Kidney epithelial cell (primary cell): Measurements from ENCODE around the gene CUL1. TPM values are rescaled to one million over a fixed set of nuclear protein-coding genes. Genes with fewer than 3 reads are reported as not detected.

ENCODE experiments used
- DNase-seq: peaks from one replicate; pipeline ENCODE4 v3.0.0-alpha.2; 2010; ENCODE audit warnings: low read depth
- H3K27me3 ChIP-seq: 2 replicates; pipeline ENCODE4 v1.6.0; 2011; ENCODE audit warnings: low read length; ENCODE audit not compliant: control insufficient read depth, insufficient read depth
- H3K36me3 ChIP-seq: 2 replicates; pipeline ENCODE4 v1.5.1; 2011; ENCODE audit warnings: low read length; ENCODE audit not compliant: control insufficient read depth, insufficient read depth
- H3K4me3 ChIP-seq: 2 replicates; pipeline ENCODE4 v1.5.1; 2011; ENCODE audit warnings: low read depth, mild to moderate bottlenecking, control low read depth, low read length
- CTCF ChIP-seq: IDR thresholded peaks from 2 replicates; pipeline ENCODE4 v1.5.1; 2011; ENCODE audit warnings: mild to moderate bottlenecking, moderate library complexity, low read length, control low read depth, inconsistent platforms; ENCODE audit not compliant: insufficient read depth, poor library complexity, severe bottlenecking
- total RNA-seq: library from RNA; depleted of rRNA; stranded (reverse); fragments of >200 nt; gene quantifications from 2 replicates; pipeline ENCODE4 v1.2.3, GENCODE V29; 2015

The CUL1 gene
- total RNA-seq, 1 donor from 2014 or later = 41.3 TPM

GRCh38 chr7:148722340-148723165 is 23.9 kb downstream of the CUL1 start:
- TF ChIP-seq CTCF = no peak
- no peaks in the 10 kb centered on the region for H3K36me3 ChIP-seq
- no peak for DNase-seq
- H3K4me3 ChIP-seq = no peak overlapping the region
- H3K27me3 ChIP-seq = no peaks in the 10 kb centered on the region

GRCh38 chr7:148723166-148723559 is 24.5 kb downstream of the CUL1 start:
- TF ChIP-seq CTCF = no peak
- DNase-seq = no peak
- no peaks in the 10 kb centered on the region for H3K27me3 ChIP-seq
- no peaks in the 10 kb centered on the region for H3K36me3 ChIP-seq
- no peak overlapping the region for H3K4me3 ChIP-seq

GRCh38 chr7:148723846-148724245 is 25.1 kb downstream of the CUL1 start:
- H3K27me3 ChIP-seq = no peaks in the 10 kb centered on the region
- DNase-seq = no peak
- H3K36me3 ChIP-seq = no peaks in the 10 kb centered on the region
- H3K4me3 ChIP-seq = no peak overlapping the region
- TF ChIP-seq CTCF = no peak

- H3K27me3 ChIP-seq = no peaks in the 10 kb centered on the region
- no peak for TF ChIP-seq CTCF
- no peaks in the 10 kb centered on the region for H3K36me3 ChIP-seq
- no peak for DNase-seq
- no peak overlapping the region for H3K4me3 ChIP-seq
These were observed 27.7 kb downstream of the CUL1 start for GRCh38 chr7:148726385-148726784.

- no peak for TF ChIP-seq CTCF
- Histone ChIP-seq H3K27me3 (no peaks in the 10 kb centered on the region), H3K36me3 (peaks cover 3% of the 10 kb centered on the region), H3K4me3 (no peak overlapping the region)
- no peak for DNase-seq
These were observed 29.0 kb downstream of the CUL1 start for GRCh38 chr7:148727501-148728278.
